ENCODE measurements around the gene GTPBP2. TPM values are rescaled to one million over a fixed set of nuclear protein-coding genes. Genes with fewer than 3 reads are reported as not detected.
A peak's percentile ranks its signal among the peaks of the same experiment; 100 is the strongest.

GTPBP2 gene
- total RNA-seq, 1 experiment from 2014 or later: 72.2 TPM

DNA sequence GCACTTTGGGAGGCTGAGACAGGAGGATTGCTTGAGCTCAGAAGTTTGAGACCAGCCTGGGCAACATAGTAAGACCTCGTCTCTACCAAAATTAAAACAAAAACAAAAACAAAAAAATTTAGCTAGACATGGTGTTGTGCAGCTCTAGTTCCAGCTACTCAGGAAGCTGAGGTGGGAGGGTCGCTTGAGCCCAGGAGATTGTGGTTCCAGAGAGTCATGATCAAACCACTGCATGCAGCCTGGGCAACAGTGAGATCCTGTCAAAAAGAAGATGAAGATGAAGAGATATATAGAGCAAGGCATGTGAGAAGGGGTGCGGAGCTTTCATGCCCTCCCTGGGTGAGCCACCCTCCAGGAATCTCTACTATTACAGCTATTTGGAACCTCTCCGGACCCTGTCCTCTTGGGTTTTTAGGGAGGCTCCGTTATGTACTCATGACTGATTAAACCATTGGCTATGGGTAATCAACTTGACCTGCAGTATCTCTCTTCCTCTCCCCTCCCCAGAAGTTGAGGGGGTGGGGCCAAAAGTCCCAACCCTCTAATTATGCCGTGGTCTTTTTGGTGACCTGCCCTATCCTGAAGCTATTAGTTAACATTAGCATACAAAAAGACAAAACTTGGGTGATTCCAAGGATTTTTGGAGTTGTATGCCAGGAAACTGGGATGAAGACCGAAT lies 44.0 kb downstream of the GTPBP2 start:
- no peak overlapping the region for H2AK5ac ChIP-seq (ENCODE audit: insufficient read length, low read length)
- H4K91ac ChIP-seq (ENCODE audit: insufficient read length, low read depth, low read length): no peak overlapping the region
- H3K27ac ChIP-seq (ENCODE audit: insufficient read length, low read depth, low read length): no peak overlapping the region
- no peaks in the 10 kb centered on the region for H4K20me1 ChIP-seq (ENCODE audit: control insufficient read depth, insufficient read depth, insufficient read length)
- no peak overlapping the region for H3K18ac ChIP-seq (ENCODE audit: insufficient read length, low read depth, low read length)
- WGBS (ENCODE audit: extremely low coverage, insufficient read length, low lambda C conversion rate): no CpG with 5 or more reads among the region's 7 CpGs
- no peak overlapping the region for H3T11ph ChIP-seq (ENCODE audit: low read length)
- no peak overlapping the region for H3K23ac ChIP-seq (ENCODE audit: insufficient read length, low read depth, low read length)
- H3K27me3 ChIP-seq (ENCODE audit: insufficient read depth, low read length): no peaks in the 10 kb centered on the region
- no peak overlapping the region for H2BK5ac ChIP-seq (ENCODE audit: insufficient read length, low read length)
- TF ChIP-seq, protein P1, sequence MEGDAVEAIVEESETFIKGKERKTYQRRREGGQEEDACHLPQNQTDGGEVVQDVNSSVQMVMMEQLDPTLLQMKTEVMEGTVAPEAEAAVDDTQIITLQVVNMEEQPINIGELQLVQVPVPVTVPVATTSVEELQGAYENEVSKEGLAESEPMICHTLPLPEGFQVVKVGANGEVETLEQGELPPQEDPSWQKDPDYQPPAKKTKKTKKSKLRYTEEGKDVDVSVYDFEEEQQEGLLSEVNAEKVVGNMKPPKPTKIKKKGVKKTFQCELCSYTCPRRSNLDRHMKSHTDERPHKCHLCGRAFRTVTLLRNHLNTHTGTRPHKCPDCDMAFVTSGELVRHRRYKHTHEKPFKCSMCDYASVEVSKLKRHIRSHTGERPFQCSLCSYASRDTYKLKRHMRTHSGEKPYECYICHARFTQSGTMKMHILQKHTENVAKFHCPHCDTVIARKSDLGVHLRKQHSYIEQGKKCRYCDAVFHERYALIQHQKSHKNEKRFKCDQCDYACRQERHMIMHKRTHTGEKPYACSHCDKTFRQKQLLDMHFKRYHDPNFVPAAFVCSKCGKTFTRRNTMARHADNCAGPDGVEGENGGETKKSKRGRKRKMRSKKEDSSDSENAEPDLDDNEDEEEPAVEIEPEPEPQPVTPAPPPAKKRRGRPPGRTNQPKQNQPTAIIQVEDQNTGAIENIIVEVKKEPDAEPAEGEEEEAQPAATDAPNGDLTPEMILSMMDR (conservative IDR thresholded peaks at IDR 0.05): no peak
- Mint-ChIP-seq H3K4me3 (no peak overlapping the region), H3K4me1 (no peaks in the 10 kb centered on the region), H3K27ac (peak overlapping the region in 1 of 3 experiments; percentile 36; a peak in 1 of 7 replicates), H3K9me3 (peaks cover 2 to 5% of the 10 kb centered on the region in 2 experiments; a peak in 4 of 5 replicates), H3K27me3 (ENCODE audit: low read depth) (no peaks in the 10 kb centered on the region), H3K36me3 (ENCODE audit: insufficient read depth in 1 of 3, low read depth in 3 of 3) (peaks cover 3 to 71% (median 55%) of the 10 kb centered on the region in 3 experiments; a peak in 6 of 7 replicates)
- no peaks in the 10 kb centered on the region for H3K79me1 ChIP-seq (ENCODE audit: insufficient read depth, low read depth, low read length, poor library complexity, severe bottlenecking)
- no peak overlapping the region for H2BK12ac ChIP-seq (ENCODE audit: insufficient read length, low read depth, low read length)
- no peak overlapping the region for H4K5ac ChIP-seq (ENCODE audit: insufficient read length, low read depth, low read length)
- no peak overlapping the region for H2AFZ ChIP-seq (ENCODE audit: low read length)
- no peak overlapping the region for H3K56ac ChIP-seq (ENCODE audit: insufficient read length, low read depth, low read length)
- no peak overlapping the region for H3K4me2 ChIP-seq (ENCODE audit: insufficient read depth, insufficient read length, low read length)
- no peaks in the 10 kb centered on the region for H3K9me3 ChIP-seq (ENCODE audit: control insufficient read depth, low read depth, low read length)
- no peak for DNase-seq
- H3K23me2 ChIP-seq (ENCODE audit: insufficient read length, low read depth, low read length, poor library complexity, severe bottlenecking): no peaks in the 10 kb centered on the region
- no peak overlapping the region for H2BK15ac ChIP-seq (ENCODE audit: low read depth, low read length)
- H3K4ac ChIP-seq (ENCODE audit: low read depth, low read length): no peak overlapping the region
- H2BK120ac ChIP-seq (ENCODE audit: low read depth, low read length, poor library complexity, severe bottlenecking): no peak overlapping the region
- no peak overlapping the region for H2BK20ac ChIP-seq (ENCODE audit: low read depth, low read length, poor library complexity, severe bottlenecking)
- H3K9ac ChIP-seq (ENCODE audit: extremely low read depth, insufficient read length, low read length): no peak overlapping the region
- H4K8ac ChIP-seq (replicated peaks; ENCODE audit: insufficient read length, low read depth, low read length): no peak overlapping the region
- H3K4me1 ChIP-seq (ENCODE audit: insufficient read depth, low read length): no peaks in the 10 kb centered on the region
- H3K79me2 ChIP-seq (ENCODE audit: insufficient read depth, low read length): no peaks in the 10 kb centered on the region
- H3K14ac ChIP-seq (ENCODE audit: insufficient read depth, low read length): no peak overlapping the region
